Lung (tissue), 12 donors: Measurements from ENCODE around the gene SGCE. TPM values are rescaled to one million over a fixed set of nuclear protein-coding genes. Genes with fewer than 3 reads are reported as not detected.

Source experiments
- ATAC-seq: fragments of 200-7000 bp; cut with Tn5 transposase; one replicate; pipeline ENCODE4 v1.9.1; 2020; ENCODE audit warnings: moderate number of reproducible peaks; ENCODE audit not compliant: insufficient read depth, low FRiP score
- DNase-seq, 3 donors: peaks; one replicate each; pipeline ENCODE4 v3.0.0-alpha.2; 2013 to 2017
- H3K27ac ChIP-seq, 2 donors: one replicate each; pipeline ENCODE4 v1.5.1; 2013; ENCODE audit warnings: mild to moderate bottlenecking in 2 of 2, moderate library complexity in 2 of 2, control low read depth in 1 of 2, inconsistent platforms in 1 of 2, low read depth in 1 of 2, low read length in 1 of 2
- H3K27me3 ChIP-seq, 3 donors: one replicate each; pipeline ENCODE4 v1.5.1; 2013; ENCODE audit warnings: low read length in 2 of 3; ENCODE audit not compliant: control insufficient read depth in 3 of 3, insufficient read depth in 3 of 3
- H3K36me3 ChIP-seq, 4 donors: one replicate each; pipeline ENCODE4 v1.5.1; 2013; ENCODE audit warnings: low read length in 4 of 4, mild to moderate bottlenecking in 1 of 4, moderate library complexity in 1 of 4; ENCODE audit not compliant: control insufficient read depth in 4 of 4, insufficient read depth in 4 of 4
- H3K4me1 ChIP-seq, 5 donors: one replicate each; pipeline ENCODE4 v1.5.1; 2013; ENCODE audit warnings: low read length in 5 of 5, mild to moderate bottlenecking in 2 of 5, moderate library complexity in 1 of 5; ENCODE audit not compliant: control insufficient read depth in 5 of 5, insufficient read depth in 5 of 5
- H3K4me3 ChIP-seq: one replicate; pipeline ENCODE4 v1.5.1; 2013; ENCODE audit warnings: mild to moderate bottlenecking, control low read depth, moderate library complexity
- H3K9ac ChIP-seq, 2 donors: one replicate each; pipeline ENCODE4 v1.5.1; 2013; ENCODE audit warnings: low read length in 2 of 2, control low read depth in 1 of 2; ENCODE audit not compliant: insufficient read depth in 1 of 2
- H3K9me3 ChIP-seq, 4 donors: one replicate each; pipeline ENCODE4 v1.5.1; 2013; ENCODE audit warnings: low read length in 3 of 4, mild to moderate bottlenecking in 1 of 4, moderate library complexity in 1 of 4; ENCODE audit not compliant: control insufficient read depth in 4 of 4, insufficient read depth in 3 of 4
- WGBS, 2 donors: extraction: QIAGEN DNeasy Blood & Tissue Kit; methylation state at CpG; one replicate each; pipeline ENCODE4 v1.1.7; 2013; 5-methylcytosine and 5-hydroxymethylcytosine counted together
- polyA plus RNA-seq, 2 donors: library from polyadenylated mRNA; stranded (reverse); fragments of 200-250 nt; gene quantifications; one replicate each; pipeline ENCODE4 v1.2.1, GENCODE V29; 2013
- total RNA-seq, 2 donors: library from RNA; depleted of rRNA in 1 of 2; stranded (reverse); fragments of >200 nt in 1 of 2; gene quantifications; one replicate each; pipeline ENCODE4 v1.2.1, GENCODE V29; 2014 to 2021
- TF ChIP-seq, protein P1 (sequence below): IDR thresholded peaks from 2 replicates; pipeline ENCODE4 v1.5.1; 2012; ENCODE audit warnings: mild to moderate bottlenecking; ENCODE audit errors: control extremely low read depth, extremely low read depth
- donor health status: control.
- donor health status: control.
- donor health status: Bipolar disorder and iron deficiency.
- donor health status: healthy.
- donor health status: DM: yes; HTN: yes; CAD: no.

The SGCE gene
- total and polyA plus RNA-seq, 4 donors = 22.9 to 171 (median 32.9) TPM

DNA sequence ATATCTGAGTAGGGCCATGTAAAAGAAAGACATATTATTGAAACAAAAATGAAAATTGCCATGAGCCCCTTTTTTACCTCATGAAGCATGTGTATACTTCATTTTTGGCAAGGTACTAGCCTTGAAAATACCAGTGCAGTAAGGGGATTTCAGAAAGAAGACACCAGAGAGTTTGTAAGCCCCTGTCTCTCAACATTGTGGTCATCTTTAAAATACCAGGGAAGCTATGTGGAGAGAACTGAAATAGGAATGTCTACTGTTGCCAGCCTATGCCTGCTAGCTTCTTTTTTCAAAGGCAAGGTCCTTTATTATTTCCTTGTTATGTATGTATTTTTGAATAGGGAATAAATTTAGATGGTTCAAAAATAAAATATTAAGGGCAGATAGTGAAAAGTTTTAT is 88.5 kb downstream of the SGCE start:
- Histone ChIP-seq H3K4me3 (no peak overlapping the region), H3K27ac (no peak overlapping the region), H3K4me1 (no peaks in the 10 kb centered on the region), H3K9ac (no peak overlapping the region), H3K9me3 (no peaks in the 10 kb centered on the region), H3K36me3 (peaks cover 0 to 2% (median under 1%) of the 10 kb centered on the region in 4 donors), H3K27me3 (no peaks in the 10 kb centered on the region)
- TF ChIP-seq, protein P1, sequence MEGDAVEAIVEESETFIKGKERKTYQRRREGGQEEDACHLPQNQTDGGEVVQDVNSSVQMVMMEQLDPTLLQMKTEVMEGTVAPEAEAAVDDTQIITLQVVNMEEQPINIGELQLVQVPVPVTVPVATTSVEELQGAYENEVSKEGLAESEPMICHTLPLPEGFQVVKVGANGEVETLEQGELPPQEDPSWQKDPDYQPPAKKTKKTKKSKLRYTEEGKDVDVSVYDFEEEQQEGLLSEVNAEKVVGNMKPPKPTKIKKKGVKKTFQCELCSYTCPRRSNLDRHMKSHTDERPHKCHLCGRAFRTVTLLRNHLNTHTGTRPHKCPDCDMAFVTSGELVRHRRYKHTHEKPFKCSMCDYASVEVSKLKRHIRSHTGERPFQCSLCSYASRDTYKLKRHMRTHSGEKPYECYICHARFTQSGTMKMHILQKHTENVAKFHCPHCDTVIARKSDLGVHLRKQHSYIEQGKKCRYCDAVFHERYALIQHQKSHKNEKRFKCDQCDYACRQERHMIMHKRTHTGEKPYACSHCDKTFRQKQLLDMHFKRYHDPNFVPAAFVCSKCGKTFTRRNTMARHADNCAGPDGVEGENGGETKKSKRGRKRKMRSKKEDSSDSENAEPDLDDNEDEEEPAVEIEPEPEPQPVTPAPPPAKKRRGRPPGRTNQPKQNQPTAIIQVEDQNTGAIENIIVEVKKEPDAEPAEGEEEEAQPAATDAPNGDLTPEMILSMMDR = no peak
- no peak for DNase-seq
- no peak for ATAC-seq

DNA sequence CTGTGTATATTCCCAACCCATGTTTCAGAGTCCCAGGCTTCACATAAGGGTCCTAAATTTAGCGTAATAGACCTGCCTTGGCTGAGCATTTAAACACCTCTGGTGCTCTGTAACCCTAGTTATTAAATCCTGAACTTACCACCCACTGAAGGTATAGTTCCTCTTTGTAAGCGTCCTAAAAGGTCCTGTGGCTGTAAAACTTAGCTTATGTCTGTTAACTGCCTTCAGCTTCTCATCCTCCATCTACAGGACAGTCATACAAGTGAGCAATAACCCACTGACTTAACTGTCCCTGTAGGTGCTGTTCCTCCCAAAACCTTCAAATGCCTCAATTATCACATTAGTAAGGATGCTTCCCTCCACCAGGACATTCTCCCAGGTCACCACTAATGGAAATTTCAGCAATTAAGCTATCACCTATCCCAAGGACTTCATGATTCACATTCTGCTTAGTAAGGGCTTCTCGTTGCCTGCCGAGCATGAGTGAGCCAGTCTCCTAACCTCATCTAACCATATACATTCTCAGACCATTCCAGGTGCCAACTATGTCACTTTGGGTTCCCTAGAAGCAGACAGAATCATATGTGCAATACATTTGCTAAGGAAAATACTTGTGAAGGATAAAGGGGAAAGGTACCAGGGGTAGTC is 90.6 kb downstream of the SGCE start:
- WGBS, 2 donors = 96% methylated on average over 4 of the region's 4 CpGs
- DNase-seq (no peak), ATAC-seq (no peak)
- Histone ChIP-seq H3K9ac (no peak overlapping the region), H3K9me3 (no peaks in the 10 kb centered on the region), H3K4me1 (no peaks in the 10 kb centered on the region), H3K36me3 (peaks cover 0 to 3% (median 0%) of the 10 kb centered on the region in 4 donors), H3K27ac (no peak overlapping the region), H3K27me3 (no peaks in the 10 kb centered on the region), H3K4me3 (no peak overlapping the region)
- TF ChIP-seq, protein P1 = no peak

DNA sequence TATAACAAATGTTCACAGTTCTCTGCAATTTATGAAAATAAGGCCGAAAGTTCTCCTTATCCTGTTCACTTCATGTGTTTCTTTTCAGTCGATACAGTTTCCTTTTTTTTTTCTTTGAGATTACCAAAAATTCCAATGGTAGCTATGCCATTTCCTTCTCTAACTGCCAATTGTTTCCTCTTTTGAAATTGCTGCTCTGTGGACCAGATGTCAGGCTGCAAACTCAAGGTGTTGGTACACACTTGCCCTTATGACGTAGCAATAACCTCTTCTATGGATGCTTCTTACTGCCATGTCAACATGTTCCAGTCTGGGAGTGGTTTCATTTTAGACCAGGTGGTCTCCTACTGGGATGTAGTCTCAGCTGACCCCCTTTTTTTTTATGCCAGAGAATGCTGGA is 93.4 kb downstream of the SGCE start:
- H3K27me3 ChIP-seq = no peaks in the 10 kb centered on the region

More for the DNA sequence above, 93.4 kb downstream of the SGCE start:
- no peaks in the 10 kb centered on the region for H3K9me3 ChIP-seq
- no peak overlapping the region for H3K4me3 ChIP-seq
- DNase-seq = no peak
- peaks cover 0 to 3% (median 0%) of the 10 kb centered on the region in 4 donors for H3K36me3 ChIP-seq
- no peak overlapping the region for H3K27ac ChIP-seq
- H3K4me1 ChIP-seq = no peaks in the 10 kb centered on the region
- ATAC-seq = no peak
- H3K9ac ChIP-seq = no peak overlapping the region
- 30 to 61% methylated on average over 3 of the region's 3 CpGs for WGBS, 2 donors
- TF ChIP-seq, protein P1 = no peak
